Activated T-helper 1 cell treated with anti-CD3 and anti-CD28 coated beads, Interleukin-12 subunit alpha, Interleukin-12 subunit beta, Interleukin-2, Interleukin-4 antibody, amounts not matched to agents 30 ng/mL and 10 ng/mL and 1 ng/mL, durations not matched to agents 14 hours and 24 hours and 36 hours (primary cell): ENCODE measurements around the gene TMEM14C. TPM values are rescaled to one million over a fixed set of nuclear protein-coding genes. Genes with fewer than 3 reads are reported as not detected.
"Not testable (repeated sequence)": the region's sequence is repeated elsewhere in the genome, so short reads cannot be mapped to it uniquely, and the experiment has no call there.

Source experiments
- DNase-seq: peaks from one replicate; pipeline ENCODE4 v3.0.0; 2021; ENCODE audit warnings: low spot score
- H3K27ac Mint-ChIP-seq: one replicate; pipeline ENCODE4 v1.8.0; 2021; ENCODE audit warnings: mild to moderate bottlenecking, mixed read lengths
- H3K27me3 Mint-ChIP-seq: one replicate; pipeline ENCODE4 v1.8.0; 2022; ENCODE audit warnings: mild to moderate bottlenecking, moderate library complexity, mixed read lengths; ENCODE audit not compliant: insufficient read depth
- H3K36me3 Mint-ChIP-seq: one replicate; pipeline ENCODE4 v1.8.0; 2021; ENCODE audit warnings: low read depth, mixed read lengths
- H3K4me1 Mint-ChIP-seq: one replicate; pipeline ENCODE4 v1.8.0; 2021; ENCODE audit warnings: low read depth, mixed read lengths
- H3K4me3 Mint-ChIP-seq: one replicate; pipeline ENCODE4 v1.8.0; 2021; ENCODE audit warnings: mild to moderate bottlenecking, moderate library complexity, mixed read lengths
- H3K9me3 Mint-ChIP-seq: one replicate; pipeline ENCODE4 v1.8.0; 2021; ENCODE audit warnings: mixed read lengths
- intact Hi-C: fragments of 100-400 bp; cut with micrococcal nuclease; formaldehyde crosslinking; loops from one replicate; pipeline ENCODE4 v1.15.1; 2024
- total RNA-seq: library from RNA; stranded (reverse); gene quantifications from 2 replicates; pipeline ENCODE4 v1.2.3, GENCODE V29; 2022

TMEM14C gene
- total RNA-seq, 1 donor from 2014 or later: 57.3 TPM

GRCh38 chr6:10749734-10750133 lies 26.9 kb downstream of the TMEM14C start:
- Mint-ChIP-seq H3K9me3 (no peaks in the 10 kb centered on the region), H3K27ac (peak overlapping the region; percentile 1), H3K27me3 (no peaks in the 10 kb centered on the region), H3K4me3 (peak overlapping the region; percentile 93), H3K4me1 (peaks cover 57% of the 10 kb centered on the region), H3K36me3 (peaks cover 38% of the 10 kb centered on the region)
- no peak for DNase-seq
- intact Hi-C loops: loop anchor here (5.0 kb wide), 1 partner anchor 963 kb away; no protein-coding TSS in a partner anchor

DNA sequence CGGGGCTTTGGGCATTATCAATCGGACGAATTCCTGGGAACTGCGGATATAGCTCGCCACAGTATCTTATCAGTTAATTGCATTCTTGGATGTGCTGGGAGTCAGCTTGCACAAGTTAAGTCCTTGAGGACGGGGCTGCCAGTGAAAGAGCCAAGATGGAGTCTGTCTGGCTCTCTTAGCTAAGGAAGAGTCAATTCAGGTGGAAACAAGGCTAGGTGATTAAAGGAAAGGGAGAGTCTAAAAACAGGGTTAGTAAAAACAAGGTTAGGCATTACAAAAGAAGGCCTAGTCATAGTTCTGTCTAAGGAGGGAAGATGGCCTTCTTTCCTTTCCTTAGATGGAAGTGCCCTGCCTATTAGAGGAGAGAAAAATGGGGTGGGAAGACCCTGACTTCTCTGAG lies 27.7 kb downstream of the TMEM14C start:
- H3K36me3 Mint-ChIP-seq: peaks cover 43% of the 10 kb centered on the region
- H3K4me1 Mint-ChIP-seq: peaks cover 63% of the 10 kb centered on the region
- intact Hi-C loops: loop anchor here (5.0 kb wide), 1 partner anchor 962 kb away; no protein-coding TSS in a partner anchor
- H3K27ac Mint-ChIP-seq, H3K9me3 Mint-ChIP-seq, H3K4me3 Mint-ChIP-seq, DNase-seq, H3K27me3 Mint-ChIP-seq: not testable (repeated sequence)

DNA sequence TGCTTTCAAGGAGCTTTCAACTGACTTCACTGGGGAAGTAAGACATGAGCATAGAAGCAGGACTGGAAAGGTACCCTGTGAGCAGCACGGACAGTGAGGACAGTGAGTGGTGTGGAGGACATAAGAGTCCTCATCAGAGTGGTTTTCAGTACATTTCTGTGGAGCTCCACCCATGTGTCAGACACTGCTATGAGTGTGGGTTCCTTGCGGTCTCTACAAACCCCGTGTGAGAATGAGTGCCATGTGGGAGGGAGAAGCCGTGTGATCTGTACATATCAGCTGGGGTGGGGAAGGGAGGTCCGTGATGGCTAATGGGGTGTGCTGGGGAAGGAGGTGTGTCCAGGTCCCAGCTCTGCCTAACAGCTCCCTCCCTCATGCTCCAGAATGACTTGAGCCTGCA lies 28.9 kb downstream of the TMEM14C start:
- H3K9me3 Mint-ChIP-seq, H3K27ac Mint-ChIP-seq, H3K27me3 Mint-ChIP-seq, H3K4me3 Mint-ChIP-seq, DNase-seq: not testable (repeated sequence)
- H3K4me1 Mint-ChIP-seq: peaks cover 64% of the 10 kb centered on the region
- intact Hi-C loops: loop anchor here (5.0 kb wide), 1 partner anchor 961 kb away; no protein-coding TSS in a partner anchor
- H3K36me3 Mint-ChIP-seq: peaks cover 50% of the 10 kb centered on the region

GRCh38 chr6:10756085-10756484 lies 33.2 kb downstream of the TMEM14C start:
- H3K4me3 Mint-ChIP-seq: no peak overlapping the region
- no peaks in the 10 kb centered on the region for H3K27me3 Mint-ChIP-seq
- peaks cover 39% of the 10 kb centered on the region for H3K4me1 Mint-ChIP-seq
- H3K36me3 Mint-ChIP-seq: peaks cover 63% of the 10 kb centered on the region
- H3K27ac Mint-ChIP-seq: peak overlapping the region; percentile 18
- intact Hi-C loops: no loop called here
- DNase-seq: no peak
- H3K9me3 Mint-ChIP-seq: no peaks in the 10 kb centered on the region

- no peak for DNase-seq
- Mint-ChIP-seq H3K36me3 (peaks cover 52% of the 10 kb centered on the region), H3K4me3 (no peak overlapping the region), H3K4me1 (peaks cover 26% of the 10 kb centered on the region), H3K27ac (peak overlapping the region; percentile 29), H3K9me3 (no peaks in the 10 kb centered on the region), H3K27me3 (no peaks in the 10 kb centered on the region)
- intact Hi-C loops: loop anchor here (1.0 kb wide), 2 partner anchors 42 to 249 kb away; no protein-coding TSS in a partner anchor
These were observed 36.5 kb downstream of the TMEM14C start for GRCh38 chr6:10759312-10759839.

- Mint-ChIP-seq H3K9me3 (no peaks in the 10 kb centered on the region), H3K27me3 (no peaks in the 10 kb centered on the region), H3K4me3 (no peak overlapping the region), H3K36me3 (peaks cover 46% of the 10 kb centered on the region), H3K4me1 (peaks cover 21% of the 10 kb centered on the region), H3K27ac (no peak overlapping the region)
- intact Hi-C loops: loop anchor here (1.0 kb wide), 2 partner anchors 41 to 250 kb away; no protein-coding TSS in a partner anchor
- DNase-seq: no peak
These were observed 37.0 kb downstream of the TMEM14C start for GRCh38 chr6:10759884-10760329.

DNA sequence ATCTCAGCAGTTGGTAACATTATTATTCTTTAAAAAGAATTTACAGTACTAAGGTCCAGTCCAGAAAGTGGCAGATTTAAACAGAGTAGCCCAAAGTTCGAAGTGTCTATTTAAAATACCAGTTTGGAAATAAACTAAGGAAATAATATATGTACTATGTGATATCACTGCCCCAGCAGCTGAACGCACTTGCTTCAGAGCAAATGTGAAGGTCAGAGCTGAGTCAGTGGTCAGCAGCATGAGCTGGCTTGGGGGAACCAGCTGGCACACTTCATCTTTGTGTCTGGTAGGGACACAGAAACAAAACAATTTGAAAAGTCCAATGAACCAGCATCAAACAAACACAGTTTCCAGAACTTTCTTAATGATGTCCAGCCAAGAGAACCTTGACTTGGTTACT lies 40.1 kb downstream of the TMEM14C start:
- no peak for DNase-seq
- no peaks in the 10 kb centered on the region for H3K9me3 Mint-ChIP-seq
- H3K4me1 Mint-ChIP-seq: peaks cover 6% of the 10 kb centered on the region
- no peak overlapping the region for H3K4me3 Mint-ChIP-seq
- intact Hi-C loops: no loop called here
- H3K27ac Mint-ChIP-seq: no peak overlapping the region
- peaks cover 30% of the 10 kb centered on the region for H3K36me3 Mint-ChIP-seq
- H3K27me3 Mint-ChIP-seq: no peaks in the 10 kb centered on the region

GRCh38 chr6:10769419-10769818 lies 46.5 kb downstream of the TMEM14C start:
- no peak for DNase-seq
- Mint-ChIP-seq H3K4me3 (no peak overlapping the region), H3K27me3 (no peaks in the 10 kb centered on the region), H3K9me3 (no peaks in the 10 kb centered on the region), H3K4me1 (peaks cover 4% of the 10 kb centered on the region), H3K27ac (no peak overlapping the region), H3K36me3 (peaks cover 10% of the 10 kb centered on the region)
- intact Hi-C loops: no loop called here

- intact Hi-C loops: no loop called here
- no peak for DNase-seq
- no peak overlapping the region for H3K27ac Mint-ChIP-seq
- peaks cover 4% of the 10 kb centered on the region for H3K4me1 Mint-ChIP-seq
- H3K27me3 Mint-ChIP-seq: no peaks in the 10 kb centered on the region
- peaks cover 16% of the 10 kb centered on the region for H3K36me3 Mint-ChIP-seq
- H3K4me3 Mint-ChIP-seq: no peak overlapping the region
- H3K9me3 Mint-ChIP-seq: no peaks in the 10 kb centered on the region
These were observed 48.6 kb downstream of the TMEM14C start for GRCh38 chr6:10771371-10771894.

DNA sequence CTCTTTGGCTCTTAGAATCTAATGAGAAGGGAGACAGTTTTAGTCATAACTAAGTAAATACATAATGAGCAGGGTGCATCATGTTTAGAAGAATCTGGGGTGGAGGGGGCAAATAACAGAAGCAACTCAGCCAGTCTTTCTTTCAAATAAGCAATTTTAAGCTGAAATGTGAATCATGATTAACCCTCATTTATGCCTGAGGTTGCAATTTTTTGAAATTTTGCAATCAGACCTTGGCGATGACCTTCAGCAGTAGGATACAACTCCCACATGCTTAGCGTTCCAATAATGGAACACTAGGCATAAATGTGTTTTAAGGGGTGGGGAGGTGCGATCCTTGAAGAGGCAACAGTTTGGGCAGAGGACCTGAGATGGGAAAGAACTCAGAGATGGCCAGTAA lies 55.4 kb downstream of the TMEM14C start:
- H3K4me1 Mint-ChIP-seq: no peaks in the 10 kb centered on the region
- H3K27ac Mint-ChIP-seq: no peak overlapping the region
- no peaks in the 10 kb centered on the region for H3K27me3 Mint-ChIP-seq
- peaks cover 18% of the 10 kb centered on the region for H3K36me3 Mint-ChIP-seq
- DNase-seq: no peak
- no peaks in the 10 kb centered on the region for H3K9me3 Mint-ChIP-seq
- no peak overlapping the region for H3K4me3 Mint-ChIP-seq
- intact Hi-C loops: no loop called here

GRCh38 chr6:10779076-10779475 lies 56.2 kb downstream of the TMEM14C start:
- no peaks in the 10 kb centered on the region for H3K27me3 Mint-ChIP-seq
- no peak for DNase-seq
- no peak overlapping the region for H3K27ac Mint-ChIP-seq
- H3K4me3 Mint-ChIP-seq: no peak overlapping the region
- peaks cover 18% of the 10 kb centered on the region for H3K36me3 Mint-ChIP-seq
- no peaks in the 10 kb centered on the region for H3K9me3 Mint-ChIP-seq
- intact Hi-C loops: no loop called here
- H3K4me1 Mint-ChIP-seq: no peaks in the 10 kb centered on the region
